ENCODE data around the gene ADAM12. TPM values are rescaled to one million over a fixed set of nuclear protein-coding genes. Genes with fewer than 3 reads are reported as not detected.

Gene ADAM12
- polyA plus RNA-seq, 3 donors, result 0.05 TPM; not detected in 2

- no peaks in the 10 kb centered on the region for H3K27me3 ChIP-seq (ENCODE audit: control insufficient read depth in 2 of 2, insufficient read depth in 2 of 2, low read length in 2 of 2)
- H3K4me1 Mint-ChIP-seq, result no peaks in the 10 kb centered on the region
- H3K4me1 ChIP-seq (ENCODE audit: control insufficient read depth in 1 of 2, insufficient read depth in 2 of 2, low read length in 2 of 2), result no peaks in the 10 kb centered on the region
- WGBS (ENCODE audit: insufficient coverage), result 90% methylated on average over 8 of the region's 9 CpGs
- no peaks in the 10 kb centered on the region for H3K79me2 ChIP-seq (ENCODE audit: insufficient read depth, low read length)
- no peak for TF ChIP-seq CTCF (IDR thresholded peaks at IDR 0.05)
- no peaks in the 10 kb centered on the region for H3K36me3 Mint-ChIP-seq
- intact Hi-C loops (cut with micrococcal nuclease), result no loop called here
- no peaks in the 10 kb centered on the region for H3K9me3 ChIP-seq (replicated peaks in 1 of 2; ENCODE audit: control insufficient read depth in 1 of 2, insufficient read depth in 1 of 2, low read length in 2 of 2)
- no peak overlapping the region for H3K27ac ChIP-seq (ENCODE audit: low read depth in 1 of 2, low read length in 2 of 2)
- H3K4me2 ChIP-seq (replicated peaks; ENCODE audit: extremely low read depth, low read length, poor library complexity, severe bottlenecking), result no peak overlapping the region
- H3K4me3 Mint-ChIP-seq, result no peak overlapping the region
- no peaks in the 10 kb centered on the region for H3K36me3 ChIP-seq (replicated peaks in 1 of 2; ENCODE audit: control insufficient read depth in 1 of 2, insufficient read depth in 2 of 2, low read length in 2 of 2)
- no peaks in the 10 kb centered on the region for H3K9me3 Mint-ChIP-seq
- no peak overlapping the region for H3K27ac Mint-ChIP-seq
- no peak overlapping the region for H3K4me3 ChIP-seq (replicated peaks in 1 of 3; ENCODE audit: low read depth in 2 of 3, low read length in 3 of 3)
- no peaks in the 10 kb centered on the region for H4K20me1 ChIP-seq (ENCODE audit: insufficient read depth, low read length)
- H3K9ac ChIP-seq (ENCODE audit: insufficient read depth, low read length, poor library complexity, severe bottlenecking), result no peak overlapping the region
- DNase-seq, result no peak
- H3K27me3 Mint-ChIP-seq (ENCODE audit: low read depth in 3 of 3), result peaks cover 0 to 7% (median 3%) of the 10 kb centered on the region in 3 donors
- H2AFZ ChIP-seq (ENCODE audit: insufficient read depth, low read depth, low read length, poor library complexity, severe bottlenecking), result no peak overlapping the region
Observed at GRCh38 chr10:126226205-126226604, 162.1 kb downstream of the ADAM12 start.

- intact Hi-C loops (cut with micrococcal nuclease), result no loop called here
- H3K4me1 Mint-ChIP-seq, result no peaks in the 10 kb centered on the region
- Histone ChIP-seq H3K36me3 (replicated peaks in 1 of 2; ENCODE audit: control insufficient read depth in 1 of 2, insufficient read depth in 2 of 2, low read length in 2 of 2) (no peaks in the 10 kb centered on the region), H3K79me2 (ENCODE audit: insufficient read depth, low read length) (no peaks in the 10 kb centered on the region), H3K9ac (ENCODE audit: insufficient read depth, low read length, poor library complexity, severe bottlenecking) (no peak overlapping the region), H3K4me3 (replicated peaks in 1 of 3; ENCODE audit: low read depth in 2 of 3, low read length in 3 of 3) (no peak overlapping the region), H2AFZ (ENCODE audit: insufficient read depth, low read depth, low read length, poor library complexity, severe bottlenecking) (no peak overlapping the region), H3K27me3 (ENCODE audit: control insufficient read depth in 2 of 2, insufficient read depth in 2 of 2, low read length in 2 of 2) (no peaks in the 10 kb centered on the region), H3K4me1 (ENCODE audit: control insufficient read depth in 1 of 2, insufficient read depth in 2 of 2, low read length in 2 of 2) (no peaks in the 10 kb centered on the region), H4K20me1 (ENCODE audit: insufficient read depth, low read length) (no peaks in the 10 kb centered on the region), H3K27ac (ENCODE audit: low read depth in 1 of 2, low read length in 2 of 2) (no peak overlapping the region), H3K9me3 (replicated peaks in 1 of 2; ENCODE audit: control insufficient read depth in 1 of 2, insufficient read depth in 1 of 2, low read length in 2 of 2) (no peaks in the 10 kb centered on the region), H3K4me2 (replicated peaks; ENCODE audit: extremely low read depth, low read length, poor library complexity, severe bottlenecking) (no peak overlapping the region)
- no peak for DNase-seq
- peak overlapping the region in 1 of 7 donors; percentile 30 for H3K27ac Mint-ChIP-seq
- no peak for TF ChIP-seq CTCF (IDR thresholded peaks at IDR 0.05)
- 74% methylated on average over 9 of the region's 9 CpGs for WGBS (ENCODE audit: insufficient coverage)
- no peak overlapping the region for H3K4me3 Mint-ChIP-seq
- H3K9me3 Mint-ChIP-seq, result no peaks in the 10 kb centered on the region
- peaks cover 0 to 12% (median 3%) of the 10 kb centered on the region in 3 donors for H3K27me3 Mint-ChIP-seq (ENCODE audit: low read depth in 3 of 3)
- H3K36me3 Mint-ChIP-seq, result no peaks in the 10 kb centered on the region
Observed at GRCh38 chr10:126225672-126226008, 162.6 kb downstream of the ADAM12 start.
